GM12892 (cell line): ENCODE results near the gene TMEM106C.

Experiments
- POLR2A ChIP-seq: IDR thresholded peaks from 2 replicates; pipeline ENCODE4 v1.6.1; 2011; ENCODE audit warnings: low read depth, low read length, control low read depth
- POLR2AphosphoS5 ChIP-seq: IDR thresholded peaks from 2 replicates; pipeline ENCODE4 v1.6.1; 2011; ENCODE audit warnings: low read depth, low read length, control low read depth

DNA sequence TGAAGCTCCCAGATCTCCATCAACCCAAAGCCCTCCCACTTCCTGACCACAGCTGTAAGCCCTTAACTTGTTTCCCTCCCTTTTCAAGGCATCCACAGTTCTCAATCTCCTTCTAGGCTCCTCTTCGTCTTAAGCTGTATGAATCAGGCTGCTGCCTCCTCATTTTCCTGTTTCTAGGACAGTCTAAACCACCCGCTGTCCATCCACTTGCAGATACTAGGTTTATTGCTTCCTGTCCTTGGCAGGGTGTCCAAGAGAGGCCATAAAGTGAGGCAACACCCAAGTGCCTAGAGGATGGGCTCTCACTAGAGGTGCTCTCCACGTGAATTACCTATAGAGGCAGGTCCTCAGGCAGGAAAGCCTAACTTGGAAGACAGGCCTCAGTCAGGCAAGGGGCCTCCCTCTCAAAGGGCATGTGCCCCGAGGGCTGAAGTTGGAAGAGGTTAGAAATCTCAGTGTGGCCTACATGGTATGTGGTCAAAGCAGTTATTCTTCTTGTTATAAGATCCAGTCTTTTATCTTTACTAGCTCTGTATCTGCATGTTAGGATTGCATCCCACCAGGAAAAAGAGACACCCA, 8.8 kb upstream of the TMEM106C start:
- TF ChIP-seq POLR2AphosphoS5 = no peak
- TF ChIP-seq POLR2A = no peak
